COLO668 (cell line): ENCODE measurements around the gene SNX13.

Source experiments
- DNase-seq: peaks from one replicate; lab custom pipeline; 2025; ENCODE audit not compliant: unreplicated experiment; lab: John Stamatoyannopoulos, UW

SNX13 gene

GRCh38 chr7:17786314-17786852, 153.9 kb downstream of the SNX13 start:
- no peak for DNase-seq

- DNase-seq, result no peak
These were observed 158.1 kb downstream of the SNX13 start for GRCh38 chr7:17782216-17782549.

- DNase-seq, result no peak
These were observed 158.6 kb downstream of the SNX13 start for GRCh38 chr7:17781491-17782215.

- no peak for DNase-seq
These were observed 160.9 kb downstream of the SNX13 start for GRCh38 chr7:17779381-17779780.

- no peak for DNase-seq
These were observed 165.5 kb downstream of the SNX13 start for GRCh38 chr7:17774716-17775288.

- DNase-seq, result no peak
These were observed 166.0 kb downstream of the SNX13 start for GRCh38 chr7:17774248-17774647.

- DNase-seq, result no peak
These were observed 167.0 kb downstream of the SNX13 start for GRCh38 chr7:17773289-17773626.

- no peak for DNase-seq
These were observed 167.6 kb downstream of the SNX13 start for GRCh38 chr7:17772581-17773288.

GRCh38 chr7:17771901-17772408, 168.3 kb downstream of the SNX13 start:
- DNase-seq, result no peak

- DNase-seq, result no peak
These were observed 169.5 kb downstream of the SNX13 start for GRCh38 chr7:17770710-17771375.

- DNase-seq, result peak; percentile 69
These were observed 170.4 kb downstream of the SNX13 start for GRCh38 chr7:17769918-17770317.

GRCh38 chr7:17758008-17758407, 182.3 kb downstream of the SNX13 start:
- DNase-seq, result no peak

- DNase-seq, result no peak
These were observed 194.2 kb downstream of the SNX13 start for GRCh38 chr7:17746020-17746530.

GRCh38 chr7:17745610-17746009, 194.7 kb downstream of the SNX13 start:
- no peak for DNase-seq

- DNase-seq, result no peak
These were observed 197.0 kb downstream of the SNX13 start for GRCh38 chr7:17743316-17743715.

GRCh38 chr7:17741426-17741825, 198.9 kb downstream of the SNX13 start:
- DNase-seq, result no peak
